NOMO-1 treated with DMSO at 0.1 percent for 48 hours (cell line): ENCODE measurements around the gene PAF1.
A peak's percentile ranks its signal among the peaks of the same experiment; 100 is the strongest.

Source experiments
- DNase-seq: peaks from one replicate; lab custom pipeline; 2025; ENCODE audit not compliant: unreplicated experiment; lab: John Stamatoyannopoulos, UW

Gene PAF1

DNA sequence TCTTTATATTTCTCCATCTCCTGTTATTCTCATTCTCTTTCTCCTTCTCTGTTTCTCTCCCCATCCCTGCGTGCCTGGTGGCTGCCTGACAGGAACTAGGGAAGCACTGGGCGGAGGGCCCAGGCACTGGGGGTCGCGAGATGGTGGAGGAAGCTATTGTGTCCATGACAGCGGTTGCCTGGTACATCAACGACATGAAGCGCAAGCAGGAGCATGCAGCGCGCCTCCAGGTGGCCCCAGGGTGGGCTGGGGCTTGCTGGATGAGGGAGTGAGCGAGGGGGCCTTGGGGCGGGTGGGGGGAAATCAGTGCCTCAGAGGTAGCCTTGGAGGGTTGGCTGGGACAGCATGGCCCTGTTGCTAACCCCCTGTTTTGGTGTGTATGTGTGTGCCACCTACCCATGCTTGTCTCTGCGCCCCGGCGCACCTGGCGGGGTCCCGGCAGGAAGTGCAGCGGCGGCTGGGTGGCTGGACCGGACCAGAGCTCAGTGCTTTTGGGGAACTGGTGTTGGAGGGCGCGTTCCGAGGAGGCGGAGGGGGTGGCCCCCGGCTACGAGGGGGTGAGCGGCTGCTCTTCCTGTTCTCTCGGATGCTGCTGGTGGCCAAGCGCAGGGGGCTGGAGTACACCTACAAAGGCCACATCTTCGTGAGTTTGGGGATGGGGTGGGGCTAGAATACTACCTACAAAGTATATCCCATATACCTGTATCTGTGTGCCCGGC is 26.7 kb upstream of the PAF1 start:
- DNase-seq = no peak

DNA sequence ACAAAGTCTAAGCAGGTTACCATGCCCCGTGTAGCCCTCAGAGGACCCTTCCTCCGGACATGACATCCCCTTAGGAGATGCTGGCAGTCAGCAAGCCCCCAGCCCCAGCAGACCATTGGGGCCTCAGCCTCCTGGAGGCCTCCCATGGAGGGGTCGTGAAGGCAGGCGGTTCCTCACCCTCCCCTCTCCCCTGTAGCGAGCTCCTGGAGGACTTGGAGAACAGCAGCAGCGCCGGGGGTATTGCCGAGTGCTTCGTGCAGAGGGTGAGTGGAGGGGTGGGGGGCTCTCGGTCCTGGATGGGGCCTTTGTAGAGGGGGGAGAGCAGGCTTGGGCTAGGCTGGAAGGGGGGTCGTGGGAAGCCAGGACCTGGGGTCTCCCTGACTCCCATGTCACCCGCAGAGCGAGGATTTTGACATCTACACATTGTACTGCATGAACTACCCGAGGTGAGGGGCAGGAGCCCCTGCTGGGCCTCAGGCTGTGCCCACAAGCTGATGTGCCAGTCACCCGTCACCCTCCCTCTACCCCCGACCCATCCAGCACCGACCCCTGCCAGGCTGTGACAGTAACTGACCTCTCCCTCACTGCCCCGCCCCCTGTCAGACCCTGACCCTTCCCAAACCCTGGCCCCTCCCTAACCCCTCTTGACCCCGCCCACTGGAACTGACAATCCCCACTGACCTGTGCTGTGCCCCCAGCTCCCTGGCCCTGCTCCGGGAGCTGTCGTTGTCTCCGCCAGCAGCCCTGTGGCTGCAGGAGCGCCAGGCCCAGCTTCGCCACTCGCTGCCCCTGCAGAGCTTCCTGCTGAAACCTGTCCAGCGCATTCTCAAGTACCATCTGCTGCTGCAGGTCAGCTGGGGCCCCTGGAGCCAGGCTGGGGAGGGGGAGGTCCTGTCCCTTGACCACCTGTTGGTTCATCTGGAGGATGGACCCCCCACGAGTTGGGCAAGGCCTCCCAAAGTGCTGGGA is 25.5 kb upstream of the PAF1 start:
- no peak for DNase-seq

DNA sequence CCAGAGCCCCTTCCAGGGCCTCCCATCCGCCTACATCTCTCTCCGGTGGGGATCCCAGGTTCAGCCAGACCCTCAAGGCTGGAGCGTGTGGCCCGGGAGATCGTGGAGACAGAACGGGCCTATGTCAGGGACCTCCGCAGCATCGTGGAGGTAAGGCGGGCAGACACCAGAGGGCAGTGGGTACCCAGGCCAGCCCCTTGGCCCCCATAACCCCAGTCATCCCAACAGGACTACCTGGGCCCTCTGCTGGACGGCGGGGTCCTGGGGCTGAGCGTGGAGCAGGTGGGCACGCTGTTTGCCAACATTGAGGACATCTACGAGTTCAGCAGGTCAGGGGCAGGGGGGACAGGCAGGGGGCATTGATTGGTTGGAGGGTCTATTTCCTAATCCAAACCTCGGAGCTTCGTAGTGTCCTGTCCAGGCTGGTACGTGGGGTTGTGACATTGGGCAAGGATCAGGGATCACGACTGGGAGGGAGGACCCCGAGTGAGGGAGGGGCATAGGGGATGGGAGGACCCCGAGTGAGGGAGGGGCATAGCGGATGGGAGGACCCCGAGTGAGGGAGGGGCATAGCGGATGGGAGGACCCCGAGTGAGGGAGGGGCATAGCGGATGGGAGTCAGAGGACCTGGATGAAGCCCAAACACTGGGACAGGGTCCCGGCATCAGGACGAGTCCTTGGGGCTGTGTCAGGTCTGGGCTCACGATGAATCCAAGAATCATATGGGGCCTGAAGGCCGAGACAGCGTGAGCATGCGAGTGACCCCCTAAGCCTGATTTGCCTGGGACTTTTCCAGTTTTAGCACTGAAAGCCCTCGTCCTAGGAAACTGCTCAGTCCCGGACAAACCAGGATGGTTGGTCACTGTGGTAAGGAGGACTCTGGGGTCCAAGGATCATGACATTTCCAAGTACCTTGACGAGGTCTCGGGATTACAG is 24.5 kb upstream of the PAF1 start:
- no peak for DNase-seq

- no peak for DNase-seq
Measured at GRCh38 chr19:39413911-39414608, 23.2 kb upstream of the PAF1 start.

DNA sequence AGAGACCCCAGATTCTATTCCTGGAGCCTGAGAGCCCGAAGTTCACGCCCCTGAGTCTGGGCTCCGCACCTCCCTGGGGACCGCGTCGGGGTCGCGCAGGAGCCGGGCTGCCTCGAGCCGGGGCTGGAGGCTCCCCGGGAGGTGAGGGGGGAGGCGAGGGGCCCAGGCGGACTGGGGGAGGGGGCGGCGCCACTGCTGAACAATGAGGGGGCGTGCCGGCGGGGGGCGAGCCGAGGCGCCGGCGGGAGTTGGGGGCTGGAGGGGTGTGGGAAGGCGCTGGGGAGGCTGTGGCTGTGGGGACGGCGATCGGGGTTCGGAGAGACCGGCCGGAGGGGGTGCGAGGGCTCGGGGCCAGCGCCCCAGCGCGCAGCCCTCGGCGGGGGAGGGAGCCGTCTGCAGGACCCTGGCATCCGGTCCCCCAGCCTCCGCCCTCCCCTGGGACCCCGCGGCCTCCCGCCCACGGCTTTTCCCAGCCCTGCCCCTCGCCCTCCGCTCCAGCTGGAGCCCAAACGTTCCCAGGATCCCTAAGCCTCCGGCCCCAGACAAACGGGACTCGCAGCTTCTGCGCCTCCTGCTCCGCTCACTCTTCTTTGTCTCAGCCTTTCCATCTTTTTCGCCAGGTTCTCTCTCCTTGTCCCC is 22.5 kb upstream of the PAF1 start:
- no peak for DNase-seq

- no peak for DNase-seq
Measured at GRCh38 chr19:39412867-39413271, 22.0 kb upstream of the PAF1 start.

DNA sequence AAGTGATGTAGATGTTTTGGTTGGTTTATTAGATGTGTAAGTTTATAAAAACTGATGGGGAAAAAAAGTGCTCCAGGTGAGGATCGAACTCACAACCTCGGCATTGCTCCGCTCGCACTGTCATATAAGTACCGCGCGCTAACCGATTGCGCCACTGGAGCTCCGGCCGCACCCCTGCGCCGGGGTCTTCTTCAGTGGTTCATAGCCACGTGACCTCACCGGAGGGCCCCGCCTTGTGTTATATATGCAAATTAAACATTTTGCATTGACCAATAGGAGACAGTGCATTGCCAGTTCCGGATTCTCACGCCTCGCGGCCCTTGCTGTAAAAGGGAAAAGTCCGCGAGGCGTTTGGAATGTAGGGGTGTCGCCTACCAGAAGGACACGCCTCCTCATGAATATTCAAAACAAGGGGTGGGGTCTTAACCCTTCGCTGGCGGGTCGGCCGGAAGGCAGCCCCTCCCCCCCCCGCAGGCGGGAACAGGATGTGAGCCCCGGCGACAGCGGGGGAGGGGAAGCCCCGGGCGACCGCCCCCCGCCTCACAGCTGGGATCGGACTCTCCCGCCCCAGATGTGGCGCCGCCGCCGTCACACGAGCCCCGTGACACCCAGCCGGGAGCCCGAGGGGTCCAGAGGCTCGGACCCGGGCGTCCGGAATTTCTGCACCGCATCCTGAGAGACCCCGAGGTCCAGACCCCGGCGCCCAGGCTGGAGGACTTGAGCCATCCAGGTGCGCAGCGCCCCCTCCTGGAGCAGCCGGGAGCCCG is 21.4 kb upstream of the PAF1 start, which contains the start of gene PLEKHG2:
Gene PLEKHG2, plus strand, starts transcription at position 570 of the 767 bp plus-strand sequence. CDS start 1,418 bp downstream, outside the sequence.
- DNase-seq = peak; percentile 99

- DNase-seq = peak; percentile 88
Measured at GRCh38 chr19:39411832-39412099, 20.9 kb upstream of the PAF1 start.

DNA sequence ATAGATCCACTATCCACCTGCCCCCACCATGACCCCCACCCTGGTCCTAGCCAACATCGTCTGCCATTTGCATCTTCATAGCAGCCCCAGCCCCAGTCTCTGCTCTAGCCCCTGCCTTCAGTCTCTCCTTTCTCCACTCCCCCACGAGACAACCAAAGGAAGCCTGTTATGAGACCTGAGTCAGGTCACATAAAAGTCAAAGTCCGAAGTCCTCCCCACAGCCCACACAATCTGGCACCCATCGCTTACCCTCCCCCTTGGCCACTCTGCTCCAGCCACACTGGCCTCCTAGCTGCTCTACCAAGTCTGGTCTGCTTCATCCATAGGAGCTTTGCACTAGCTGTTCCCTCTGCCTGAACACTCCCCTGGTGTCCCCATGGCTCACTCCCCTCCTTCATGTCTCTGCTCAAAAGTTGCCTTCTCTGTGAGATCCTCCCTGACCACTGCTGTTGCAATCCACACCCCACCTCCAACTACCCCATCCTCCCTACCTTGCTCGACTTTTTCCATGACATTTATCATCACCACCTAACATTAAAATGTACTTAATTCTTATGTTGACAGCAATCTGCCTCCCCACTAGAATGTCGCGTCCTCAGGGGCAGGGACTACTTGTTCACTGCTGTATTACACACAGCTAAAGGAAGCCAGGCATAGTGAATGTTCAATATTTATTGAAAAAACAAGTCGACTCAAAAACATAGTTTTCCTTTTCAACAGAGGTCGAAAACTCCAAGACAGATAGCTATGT is 20.4 kb upstream of the PAF1 start:
- peak; percentile 52 for DNase-seq

- DNase-seq = no peak
Measured at GRCh38 chr19:39410831-39411080, 19.9 kb upstream of the PAF1 start.

DNA sequence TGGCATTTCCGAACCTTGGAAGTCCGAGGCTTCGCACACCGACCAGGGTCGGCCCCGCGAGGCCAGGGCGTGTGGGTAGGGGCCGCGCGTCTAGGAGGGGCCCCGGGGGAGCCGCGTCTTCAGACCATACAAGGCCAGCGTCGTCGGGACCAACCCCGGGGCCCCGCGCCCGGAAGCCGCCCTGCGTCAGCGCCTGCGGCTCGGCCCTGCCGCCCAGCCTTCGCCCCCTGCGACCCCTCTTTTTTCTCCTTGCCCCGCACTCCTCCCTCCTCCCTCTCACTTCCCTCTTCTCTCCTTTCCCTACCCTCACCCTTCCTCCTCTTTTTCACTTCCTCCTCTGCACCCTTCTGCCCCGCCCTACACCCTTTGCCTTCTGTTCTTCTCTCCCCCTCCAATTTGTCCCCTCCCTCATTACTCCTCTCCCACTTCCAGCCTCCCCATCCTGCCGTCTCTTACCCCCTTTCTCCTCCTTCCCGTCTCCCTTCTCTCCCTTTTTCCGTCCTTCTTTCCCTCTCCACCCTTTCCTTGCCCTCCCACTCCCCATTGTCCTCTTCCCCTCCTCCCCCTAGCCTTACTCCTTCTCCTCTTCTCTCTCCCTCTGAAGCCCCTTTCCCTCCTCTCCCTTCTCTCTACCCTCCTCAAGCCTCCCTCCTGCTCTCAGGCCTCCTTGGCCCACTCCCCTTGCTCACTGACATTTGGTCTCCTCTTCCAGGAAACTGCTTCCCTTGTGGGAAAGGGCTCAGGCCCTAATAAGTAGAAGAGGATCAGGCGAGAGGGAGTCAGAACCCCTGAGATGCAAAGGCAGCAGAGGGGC is 19.3 kb upstream of the PAF1 start:
- peak; percentile 91 for DNase-seq

DNA sequence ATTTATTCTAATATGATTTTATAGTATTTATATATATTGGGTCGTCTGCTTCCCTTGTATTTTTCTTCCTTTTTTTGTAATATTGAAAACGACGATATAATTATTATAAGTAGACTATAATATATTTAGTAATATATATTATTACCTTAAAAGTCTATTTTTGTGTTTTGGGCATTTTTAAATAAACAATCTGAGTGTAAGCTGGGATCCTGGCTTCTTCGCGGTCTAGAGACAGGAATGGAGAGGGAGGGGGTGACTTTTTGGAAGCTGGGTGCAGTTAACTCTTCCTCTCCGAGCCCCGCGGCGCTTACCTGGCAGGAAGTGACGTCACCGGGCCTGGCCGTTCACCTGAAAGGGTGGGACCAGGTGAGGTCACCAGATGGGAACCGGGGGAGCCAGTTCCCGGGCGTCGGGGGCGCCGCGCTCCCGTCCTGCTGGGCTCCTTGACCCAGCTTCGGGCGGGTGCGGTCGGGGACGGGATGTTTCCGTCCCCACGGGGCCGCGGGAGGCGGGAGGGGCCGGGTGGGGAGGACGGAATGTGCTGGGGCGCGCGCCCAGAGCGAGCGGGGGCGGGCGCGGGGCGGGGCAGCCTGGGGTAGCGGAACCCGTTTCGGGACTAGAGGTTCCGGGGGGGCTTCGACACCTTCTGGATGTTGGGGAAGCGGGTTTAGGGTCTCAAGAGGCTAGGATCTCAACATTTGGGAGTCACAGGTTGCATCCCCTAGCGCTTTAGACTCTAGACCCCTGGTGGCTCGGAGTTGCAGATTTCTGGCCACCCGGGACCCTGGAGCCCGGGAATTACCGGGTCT is 18.5 kb upstream of the PAF1 start:
- DNase-seq = peak; percentile 50

- DNase-seq = peak; percentile 14
Measured at GRCh38 chr19:39408392-39409207, 17.7 kb upstream of the PAF1 start.

DNA sequence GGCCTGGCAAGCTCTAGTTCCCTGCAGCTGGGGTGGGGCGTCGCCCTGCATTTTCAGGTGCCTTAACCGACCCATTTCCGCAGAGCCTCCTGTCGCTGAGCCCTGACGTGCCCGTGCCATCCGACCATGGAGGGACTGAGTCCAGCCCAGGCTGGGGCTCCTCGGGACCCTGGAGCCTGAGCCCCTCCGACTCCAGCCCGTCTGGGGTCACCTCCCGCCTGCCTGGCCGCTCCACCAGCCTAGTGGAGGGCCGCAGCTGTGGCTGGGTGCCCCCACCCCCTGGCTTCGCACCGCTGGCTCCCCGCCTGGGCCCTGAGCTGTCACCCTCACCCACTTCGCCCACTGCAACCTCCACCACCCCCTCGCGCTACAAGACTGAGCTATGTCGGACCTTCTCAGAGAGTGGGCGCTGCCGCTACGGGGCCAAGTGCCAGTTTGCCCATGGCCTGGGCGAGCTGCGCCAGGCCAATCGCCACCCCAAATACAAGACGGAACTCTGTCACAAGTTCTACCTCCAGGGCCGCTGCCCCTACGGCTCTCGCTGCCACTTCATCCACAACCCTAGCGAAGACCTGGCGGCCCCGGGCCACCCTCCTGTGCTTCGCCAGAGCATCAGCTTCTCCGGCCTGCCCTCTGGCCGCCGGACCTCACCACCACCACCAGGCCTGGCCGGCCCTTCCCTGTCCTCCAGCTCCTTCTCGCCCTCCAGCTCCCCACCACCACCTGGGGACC is 16.9 kb upstream of the PAF1 start:
- no peak for DNase-seq

GRCh38 chr19:39407410-39407659 is 16.4 kb upstream of the PAF1 start:
- no peak for DNase-seq
